ES-I3 (cell line): ENCODE data around the gene BRSK2.

Experiments
- H3K36me3 ChIP-seq: 2 replicates; pipeline ENCODE4 v1.6.1; 2013; ENCODE audit warnings: mild to moderate bottlenecking, low read length, control low read depth, moderate library complexity; ENCODE audit not compliant: insufficient read depth
- H3K4me1 ChIP-seq: 2 replicates; pipeline ENCODE4 v1.6.1; 2013; ENCODE audit warnings: mild to moderate bottlenecking, control low read depth, low read length; ENCODE audit not compliant: insufficient read depth
- H3K9ac ChIP-seq: 2 replicates; pipeline ENCODE4 v1.6.1; 2013; ENCODE audit warnings: low read depth, mild to moderate bottlenecking, low read length, moderate library complexity
- H3K9me3 ChIP-seq: 2 replicates; pipeline ENCODE4 v1.6.1; 2013; ENCODE audit warnings: mild to moderate bottlenecking, low read length, moderate library complexity; ENCODE audit not compliant: control insufficient read depth, insufficient read depth

The BRSK2 gene

GRCh38 chr11:1478544-1478943 lies 88.8 kb downstream of the BRSK2 start:
- Histone ChIP-seq H3K9ac (no peak overlapping the region), H3K36me3 (no peaks in the 10 kb centered on the region; the same call in 1 of the 2 replicates), H3K4me1 (no peaks in the 10 kb centered on the region), H3K9me3 (no peaks in the 10 kb centered on the region)

- Histone ChIP-seq H3K9ac (no peak overlapping the region), H3K36me3 (no peaks in the 10 kb centered on the region; the same call in 1 of the 2 replicates), H3K4me1 (no peaks in the 10 kb centered on the region), H3K9me3 (no peaks in the 10 kb centered on the region)
These were observed 89.4 kb downstream of the BRSK2 start for GRCh38 chr11:1479006-1479677.

GRCh38 chr11:1479678-1480118 lies 90.0 kb downstream of the BRSK2 start:
- Histone ChIP-seq H3K4me1 (no peaks in the 10 kb centered on the region), H3K9me3 (no peaks in the 10 kb centered on the region), H3K36me3 (no peaks in the 10 kb centered on the region; the same call in 1 of the 2 replicates), H3K9ac (no peak overlapping the region)

GRCh38 chr11:1480191-1480554 lies 90.4 kb downstream of the BRSK2 start:
- H3K36me3 ChIP-seq: no peaks in the 10 kb centered on the region; the same call in 1 of the 2 replicates
- H3K9ac ChIP-seq: no peak overlapping the region
- H3K4me1 ChIP-seq: no peaks in the 10 kb centered on the region
- no peaks in the 10 kb centered on the region for H3K9me3 ChIP-seq

- no peaks in the 10 kb centered on the region for H3K4me1 ChIP-seq
- no peaks in the 10 kb centered on the region for H3K9me3 ChIP-seq
- no peak overlapping the region for H3K9ac ChIP-seq
- no peaks in the 10 kb centered on the region; the same call in 1 of the 2 replicates for H3K36me3 ChIP-seq
These were observed 91.1 kb downstream of the BRSK2 start for GRCh38 chr11:1480555-1481482.

- Histone ChIP-seq H3K36me3 (no peaks in the 10 kb centered on the region; the same call in 1 of the 2 replicates), H3K9ac (no peak overlapping the region), H3K4me1 (no peaks in the 10 kb centered on the region), H3K9me3 (no peaks in the 10 kb centered on the region)
These were observed 91.7 kb downstream of the BRSK2 start for GRCh38 chr11:1481483-1481825.

- no peaks in the 10 kb centered on the region for H3K9me3 ChIP-seq
- H3K9ac ChIP-seq: no peak overlapping the region
- no peaks in the 10 kb centered on the region for H3K4me1 ChIP-seq
- H3K36me3 ChIP-seq: no peaks in the 10 kb centered on the region; the same call in 1 of the 2 replicates
These were observed 92.2 kb downstream of the BRSK2 start for GRCh38 chr11:1481861-1482441.

GRCh38 chr11:1482581-1483444 lies 93.1 kb downstream of the BRSK2 start:
- Histone ChIP-seq H3K9ac (no peak overlapping the region), H3K9me3 (no peaks in the 10 kb centered on the region), H3K4me1 (no peaks in the 10 kb centered on the region), H3K36me3 (no peaks in the 10 kb centered on the region; the same call in 1 of the 2 replicates)

- no peaks in the 10 kb centered on the region for H3K9me3 ChIP-seq
- H3K4me1 ChIP-seq: no peaks in the 10 kb centered on the region
- no peaks in the 10 kb centered on the region; the same call in 1 of the 2 replicates for H3K36me3 ChIP-seq
- no peak overlapping the region for H3K9ac ChIP-seq
These were observed 93.8 kb downstream of the BRSK2 start for GRCh38 chr11:1483445-1483961.

GRCh38 chr11:1484061-1484671 lies 94.4 kb downstream of the BRSK2 start:
- H3K9ac ChIP-seq: no peak overlapping the region
- no peaks in the 10 kb centered on the region for H3K9me3 ChIP-seq
- no peaks in the 10 kb centered on the region for H3K4me1 ChIP-seq
- H3K36me3 ChIP-seq: no peaks in the 10 kb centered on the region; the same call in 1 of the 2 replicates

- no peaks in the 10 kb centered on the region for H3K9me3 ChIP-seq
- H3K36me3 ChIP-seq: no peaks in the 10 kb centered on the region; the same call in 1 of the 2 replicates
- H3K9ac ChIP-seq: no peak overlapping the region
- H3K4me1 ChIP-seq: no peaks in the 10 kb centered on the region
These were observed 95.2 kb downstream of the BRSK2 start for GRCh38 chr11:1484695-1485503.

- Histone ChIP-seq H3K4me1 (no peaks in the 10 kb centered on the region), H3K9me3 (no peaks in the 10 kb centered on the region), H3K36me3 (no peaks in the 10 kb centered on the region), H3K9ac (no peak overlapping the region)
These were observed 95.8 kb downstream of the BRSK2 start for GRCh38 chr11:1485504-1485885.
